IPS-NIHi7 (cell line): ENCODE measurements around the gene ZNF8.
"Not testable (repeated sequence)": the region's sequence is repeated elsewhere in the genome, so short reads cannot be mapped to it uniquely, and the experiment has no call there.

Source experiments
- DNase-seq: peaks from one replicate; pipeline ENCODE4 v3.0.0; 2012; ENCODE audit warnings: mixed read lengths; ENCODE audit errors: extremely low spot score

The ZNF8 gene

DNA sequence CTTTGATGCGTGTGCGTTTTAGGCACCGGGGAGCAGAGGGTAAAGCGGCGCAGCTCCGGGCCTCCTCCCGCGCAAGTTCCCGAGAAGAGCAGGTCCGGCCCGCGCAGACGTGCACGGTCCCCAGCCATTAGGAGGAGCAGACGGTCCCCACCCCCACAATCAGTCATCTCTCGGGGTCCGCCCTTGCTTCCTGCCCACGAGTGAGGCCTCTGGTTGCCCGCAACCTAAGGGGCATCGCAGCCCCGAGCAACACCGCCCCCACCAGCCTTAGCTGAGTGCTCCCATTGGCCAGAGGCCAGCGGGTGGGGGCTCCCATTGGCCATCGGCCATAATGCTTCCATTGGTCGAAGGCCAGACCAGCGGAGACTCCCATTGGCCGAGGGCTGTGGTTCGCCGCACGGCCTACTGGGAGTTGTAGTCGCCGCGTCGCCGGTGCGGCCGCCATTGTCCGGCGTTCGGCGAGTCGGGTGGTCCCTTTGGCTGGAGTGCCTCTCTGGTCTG lies at the start of gene ZNF8:
Gene ZNF8 (plus strand): TSS at position 415 of the 501 bp plus-strand sequence. CDS start 127 bp downstream, outside the sequence.
- peak; percentile 100 for DNase-seq

DNA sequence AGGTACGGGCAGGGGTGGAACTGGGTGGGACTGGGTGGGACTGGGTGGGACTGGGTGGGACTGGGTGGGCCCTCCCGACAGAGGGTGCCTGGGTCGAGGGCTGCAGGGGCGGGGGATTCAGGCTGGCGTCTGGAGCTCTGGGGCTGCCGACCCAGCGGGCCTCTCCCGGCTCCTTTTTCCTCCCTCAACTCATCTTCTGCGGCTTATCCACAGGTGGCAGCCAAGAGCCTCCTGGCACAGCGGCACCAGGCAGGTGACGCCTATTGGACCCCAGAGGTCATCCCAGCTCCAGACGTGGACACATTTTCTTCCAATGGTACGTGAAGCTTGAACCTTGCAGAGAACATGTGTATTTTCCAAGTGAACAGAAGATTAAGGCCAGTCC lies 49.5 kb upstream of the ZNF8 start:
- peak; percentile 83 for DNase-seq

DNA sequence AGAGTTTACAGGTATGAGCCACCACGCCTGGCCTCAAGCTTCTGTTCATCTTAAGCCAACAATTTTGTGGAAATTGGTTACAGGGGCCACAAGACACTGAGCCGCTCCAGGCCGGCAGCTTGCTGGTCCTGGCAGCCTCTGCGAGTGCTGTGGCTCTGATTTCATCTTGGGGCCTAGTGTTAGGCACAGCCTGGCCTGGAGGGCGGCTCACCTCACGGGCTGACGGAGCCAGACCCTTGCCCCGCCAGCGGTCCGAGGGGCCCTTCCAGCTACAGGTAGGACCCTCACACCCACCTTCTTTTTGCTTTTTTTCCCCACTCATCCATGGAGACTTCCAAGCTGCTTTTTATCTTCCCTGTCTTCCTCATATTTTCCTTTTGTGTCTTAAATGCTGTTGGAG lies 41.4 kb upstream of the ZNF8 start:
- no peak for DNase-seq

DNA sequence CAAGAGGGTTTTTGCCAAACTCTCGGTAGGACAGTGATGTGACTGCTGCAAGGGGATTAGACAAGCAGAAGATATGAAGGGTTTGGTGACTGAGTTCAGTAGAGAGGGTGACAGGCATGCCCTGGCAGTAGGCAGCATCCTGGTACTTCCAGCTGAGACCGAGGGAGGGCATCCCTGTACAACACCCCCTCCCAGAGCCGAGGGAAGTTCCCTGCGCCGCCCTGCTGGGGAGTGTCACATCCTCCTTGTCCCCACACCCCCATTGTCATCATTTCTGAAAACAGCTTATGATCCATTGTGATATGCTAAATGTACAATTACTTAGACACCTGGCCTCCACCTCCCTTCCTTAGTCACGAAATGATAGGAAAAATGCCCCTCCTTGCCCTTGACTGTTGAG lies 35.4 kb upstream of the ZNF8 start:
- DNase-seq = no peak

DNA sequence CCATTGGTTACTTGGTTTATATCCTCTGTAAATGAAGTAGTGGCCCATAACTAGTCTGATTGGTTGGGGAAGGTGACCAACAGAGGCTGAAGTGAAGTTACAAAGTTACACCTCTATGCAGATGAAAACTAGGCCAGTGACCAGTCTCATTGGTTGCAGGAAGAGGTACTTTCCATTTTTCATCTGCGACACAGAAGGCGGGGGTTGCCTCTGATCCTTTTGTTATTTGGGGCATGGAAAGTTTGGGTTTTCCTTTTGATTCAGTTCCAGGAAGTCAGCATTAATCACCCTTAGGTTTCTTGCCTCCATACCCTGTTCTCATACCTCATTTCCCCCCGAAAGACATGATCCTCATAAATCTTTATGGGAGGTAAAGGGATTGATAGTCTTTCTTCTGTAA lies 29.9 kb upstream of the ZNF8 start:
- no peak for DNase-seq

DNA sequence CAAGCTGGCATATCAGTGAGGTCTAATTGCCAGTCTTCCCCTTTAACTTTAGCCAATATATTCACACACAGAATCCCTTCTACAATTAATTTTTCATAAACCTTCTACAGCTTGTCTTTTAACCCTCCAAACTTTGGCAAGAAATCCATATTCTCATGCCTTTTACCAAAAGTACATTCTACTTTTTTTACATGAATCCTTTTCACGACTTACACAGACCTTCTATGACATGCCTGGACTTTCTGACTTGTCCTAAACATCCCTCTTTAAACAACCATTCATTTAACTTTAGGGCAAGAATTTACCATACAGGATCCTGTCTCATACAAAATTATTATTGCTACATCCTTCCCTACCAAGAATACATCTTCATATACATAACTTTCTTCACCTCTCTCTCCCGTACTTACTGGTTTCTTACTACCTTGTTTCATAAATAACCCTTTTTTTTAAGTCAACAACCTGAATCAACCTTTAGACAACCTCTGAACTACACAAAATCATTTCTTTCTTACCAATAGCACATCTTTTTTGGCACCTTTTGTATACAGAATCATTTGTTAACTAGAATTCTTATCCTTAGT lies 26.6 kb upstream of the ZNF8 start:
- DNase-seq = no peak

DNA sequence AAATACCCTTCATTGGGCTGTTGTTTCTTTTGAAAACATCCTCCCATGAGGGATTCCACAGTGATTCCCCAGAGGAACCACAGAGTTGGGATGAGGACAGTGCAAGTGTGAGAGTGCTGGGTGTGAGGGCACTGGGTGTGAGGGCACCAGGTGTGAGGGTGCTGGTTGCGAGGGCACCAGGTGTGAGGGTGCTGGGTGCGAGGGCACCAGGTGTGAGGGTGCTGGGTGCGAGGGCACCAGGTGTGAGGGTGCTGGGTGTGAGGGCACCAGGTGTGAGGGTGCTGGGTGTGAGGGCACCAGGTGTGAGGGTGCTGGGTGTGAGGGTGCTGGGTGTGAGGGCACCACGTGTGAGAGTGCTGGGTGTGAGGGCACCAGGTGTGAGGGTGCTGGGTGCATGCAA lies 20.5 kb upstream of the ZNF8 start:
- DNase-seq = not testable (repeated sequence)

DNA sequence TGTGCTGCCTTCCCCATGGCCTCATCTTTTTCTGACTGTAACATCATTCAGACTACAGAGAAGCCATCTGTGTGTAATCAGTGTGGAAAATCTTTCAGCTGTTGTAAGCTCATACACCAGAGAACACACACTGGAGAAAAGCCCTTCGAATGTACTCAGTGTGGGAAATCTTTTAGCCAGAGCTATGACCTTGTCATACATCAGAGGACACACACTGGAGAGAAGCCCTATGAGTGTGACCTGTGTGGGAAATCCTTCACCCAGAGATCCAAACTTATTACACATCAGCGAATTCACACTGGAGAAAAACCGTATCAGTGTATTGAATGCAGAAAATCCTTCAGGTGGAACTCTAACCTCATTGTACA lies 17.2 kb upstream of the ZNF8 start:
- no peak for DNase-seq

DNA sequence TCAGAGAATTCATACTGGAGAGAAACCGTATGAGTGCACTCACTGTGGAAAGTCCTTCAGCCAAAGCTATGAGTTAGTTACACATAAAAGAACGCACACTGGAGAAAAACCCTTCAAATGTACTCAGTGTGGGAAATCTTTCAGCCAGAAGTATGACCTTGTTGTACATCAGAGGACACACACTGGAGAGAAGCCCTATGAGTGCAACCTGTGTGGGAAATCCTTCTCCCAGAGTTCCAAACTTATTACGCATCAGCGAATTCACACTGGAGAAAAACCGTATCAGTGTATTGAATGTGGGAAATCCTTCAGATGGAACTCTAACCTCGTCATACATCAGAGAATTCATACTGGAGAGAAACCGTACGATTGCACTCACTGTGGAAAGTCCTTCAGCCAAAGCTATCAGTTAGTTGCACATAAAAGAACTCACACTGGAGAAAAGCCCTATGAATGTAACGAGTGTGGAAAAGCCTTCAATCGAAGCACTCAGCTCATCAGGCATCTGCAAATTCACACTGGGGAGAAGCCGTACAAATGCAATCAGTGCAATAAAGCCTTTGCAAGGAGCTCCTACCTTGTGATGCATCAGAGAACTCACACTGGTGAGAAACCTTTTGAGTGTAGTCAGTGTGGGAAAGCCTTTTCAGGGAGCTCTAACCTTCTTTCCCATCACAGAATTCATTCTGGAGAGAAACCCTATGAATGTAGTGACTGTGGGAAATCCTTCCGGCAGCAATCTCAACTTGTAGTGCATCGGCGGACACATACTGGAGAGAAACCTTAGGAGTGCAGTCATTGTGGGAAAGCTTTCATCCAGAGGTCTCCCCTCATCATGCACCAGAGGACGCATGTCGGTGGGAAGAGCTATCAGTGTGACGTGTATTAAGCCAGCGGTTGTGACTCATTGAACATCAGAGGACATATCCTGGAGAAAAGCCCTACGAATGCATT lies 16.5 kb upstream of the ZNF8 start:
- no peak for DNase-seq

DNA sequence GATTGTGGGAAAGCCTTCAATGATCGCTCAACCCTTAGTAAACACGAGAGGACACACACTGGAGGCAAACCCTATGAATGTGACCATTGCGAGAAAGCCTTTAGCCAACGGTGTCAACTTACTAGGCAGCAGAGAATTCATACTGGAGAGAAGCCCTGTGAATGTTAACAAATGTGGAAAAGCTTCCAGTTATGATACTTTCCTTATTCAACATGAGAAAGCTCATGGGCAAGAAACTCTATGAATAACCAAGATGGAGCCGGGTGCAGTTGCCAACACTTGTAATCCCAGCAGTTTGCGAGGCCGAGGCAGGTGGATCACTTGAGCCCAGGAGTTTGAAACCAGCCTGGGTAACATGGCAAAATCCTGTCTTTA lies 15.8 kb upstream of the ZNF8 start:
- no peak for DNase-seq

DNA sequence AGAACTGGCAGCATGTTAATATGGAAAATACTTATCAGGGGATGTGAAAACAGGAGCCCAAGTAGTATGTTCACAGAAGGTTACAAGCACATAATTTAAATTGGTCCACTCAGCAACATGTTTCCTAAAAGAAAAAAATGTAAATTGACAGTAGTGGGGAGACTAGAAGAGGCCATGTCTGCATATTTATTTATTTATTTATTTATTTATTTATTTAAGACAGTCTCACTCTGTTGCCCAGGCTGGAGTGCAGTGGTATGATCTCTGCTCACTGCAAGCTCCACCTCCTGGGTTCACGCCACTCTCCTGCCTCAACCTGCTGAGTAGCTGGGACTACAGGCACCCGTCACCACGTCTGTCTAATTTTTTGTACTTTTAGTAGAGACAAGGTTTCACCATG lies 13.7 kb upstream of the ZNF8 start:
- no peak for DNase-seq

DNA sequence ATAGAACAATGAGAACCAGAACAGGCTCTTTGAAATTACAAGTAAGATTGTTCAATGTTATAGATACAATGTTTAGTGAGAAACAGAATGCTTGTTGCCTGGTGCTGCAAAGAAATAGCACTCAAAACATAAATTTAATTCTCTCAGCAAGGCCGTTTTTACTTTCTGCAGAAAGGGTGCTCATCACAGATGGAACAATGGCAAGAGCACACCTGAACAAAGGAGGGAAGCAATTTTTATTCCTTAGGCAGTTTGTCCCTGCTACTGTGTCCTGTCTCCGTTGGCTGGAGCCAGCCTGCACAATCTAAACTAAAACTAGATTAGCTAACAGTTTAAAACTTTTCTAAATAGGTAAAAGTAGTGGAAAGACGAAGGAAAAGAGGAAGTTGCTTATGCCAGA lies 10.4 kb upstream of the ZNF8 start:
- no peak for DNase-seq

DNA sequence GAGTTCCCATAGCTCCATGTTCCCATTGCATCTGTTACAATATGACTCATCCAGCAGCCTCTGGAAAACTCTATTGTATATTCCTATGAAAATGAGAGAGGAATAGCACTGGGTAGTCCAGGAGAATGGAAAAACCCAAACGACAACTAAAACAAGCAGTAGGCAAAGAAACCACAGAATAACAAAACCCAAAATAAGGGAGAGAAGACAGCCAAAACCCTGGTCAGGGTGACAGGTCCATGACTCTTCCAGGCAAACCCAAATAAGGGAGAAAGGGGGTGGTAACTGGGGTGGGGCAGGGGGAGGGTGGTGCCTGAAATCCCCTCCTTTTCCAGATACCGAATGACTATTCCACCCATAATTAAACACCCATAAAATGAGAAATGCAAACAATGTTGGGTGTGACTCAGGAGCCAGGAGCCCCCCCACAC lies 4.0 kb upstream of the ZNF8 start:
- no peak for DNase-seq

DNA sequence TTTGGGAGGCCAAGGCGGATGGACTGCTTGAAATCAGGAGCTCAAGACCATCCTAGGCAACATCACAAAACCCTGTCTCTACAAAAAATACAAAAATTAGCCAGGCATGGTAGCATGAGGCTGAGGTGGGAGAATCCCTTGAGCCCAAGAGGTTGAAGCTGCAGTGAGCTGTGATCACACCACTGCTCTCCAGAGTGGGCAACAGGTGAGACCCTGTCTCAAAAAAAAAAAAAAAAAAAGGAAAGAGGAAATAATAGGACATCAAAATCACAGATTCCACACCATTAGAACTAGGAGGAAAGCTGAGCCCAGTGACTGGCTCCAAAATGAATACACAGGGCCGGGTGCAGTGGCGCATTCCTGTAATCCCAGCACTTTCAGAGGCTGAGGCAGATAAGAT lies 3.2 kb upstream of the ZNF8 start:
- DNase-seq = no peak

DNA sequence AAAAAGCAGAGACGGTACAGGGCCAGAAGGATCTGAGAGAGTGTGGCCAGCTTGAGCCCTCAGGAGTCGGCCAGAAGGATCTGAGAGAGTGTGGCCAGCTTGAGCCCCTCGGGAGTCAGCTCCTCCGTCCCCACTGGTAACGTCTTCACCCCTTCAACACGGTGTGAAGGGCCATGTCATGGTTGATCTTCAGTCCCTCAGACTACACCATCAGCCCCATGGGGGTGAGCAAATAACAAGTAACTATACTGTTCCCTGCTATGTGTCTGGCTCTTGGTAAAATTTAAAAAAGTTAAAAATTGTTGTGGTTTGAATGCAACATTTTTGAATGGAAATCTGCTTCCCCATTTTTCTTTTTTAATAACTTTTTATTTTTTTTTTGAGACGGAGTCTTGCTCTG lies 1.6 kb upstream of the ZNF8 start:
- no peak for DNase-seq

DNA sequence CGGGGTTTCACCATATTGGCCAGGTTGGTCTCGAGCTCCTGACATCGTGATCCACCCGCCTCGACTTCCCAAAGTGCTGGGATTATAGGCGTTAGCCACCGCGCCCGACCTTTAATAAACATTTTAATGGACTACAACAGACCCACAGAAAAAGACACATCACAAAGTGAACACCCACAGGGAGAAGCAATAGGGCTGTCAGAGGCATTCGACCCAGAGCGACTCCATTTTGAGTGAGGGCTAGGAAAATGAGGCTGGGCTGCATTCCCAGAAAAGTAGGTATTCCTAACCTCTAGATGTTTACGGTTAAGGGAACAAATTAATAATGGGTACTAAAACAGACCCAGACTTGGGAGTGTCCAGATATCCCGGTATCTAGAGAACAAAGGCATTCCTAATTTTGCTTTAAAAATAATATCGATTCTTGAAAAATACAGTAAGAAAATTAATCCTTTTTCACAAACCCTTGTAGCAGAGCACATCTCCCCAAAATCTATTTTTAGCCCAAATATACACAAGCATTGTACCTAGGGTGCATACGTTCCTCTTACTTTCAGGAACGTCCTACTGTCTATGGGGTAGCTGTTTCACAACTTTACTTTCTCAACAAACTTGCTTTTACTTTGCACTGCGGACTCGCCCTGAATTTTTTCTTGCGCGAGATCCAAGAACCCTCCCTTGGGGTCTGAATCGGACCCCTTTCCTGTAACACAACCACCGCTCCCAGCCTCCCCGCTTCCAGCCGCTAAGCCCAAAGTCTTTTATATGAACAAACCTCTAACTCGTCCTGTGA lies 811 bp upstream of the ZNF8 start:
- no peak for DNase-seq

DNA sequence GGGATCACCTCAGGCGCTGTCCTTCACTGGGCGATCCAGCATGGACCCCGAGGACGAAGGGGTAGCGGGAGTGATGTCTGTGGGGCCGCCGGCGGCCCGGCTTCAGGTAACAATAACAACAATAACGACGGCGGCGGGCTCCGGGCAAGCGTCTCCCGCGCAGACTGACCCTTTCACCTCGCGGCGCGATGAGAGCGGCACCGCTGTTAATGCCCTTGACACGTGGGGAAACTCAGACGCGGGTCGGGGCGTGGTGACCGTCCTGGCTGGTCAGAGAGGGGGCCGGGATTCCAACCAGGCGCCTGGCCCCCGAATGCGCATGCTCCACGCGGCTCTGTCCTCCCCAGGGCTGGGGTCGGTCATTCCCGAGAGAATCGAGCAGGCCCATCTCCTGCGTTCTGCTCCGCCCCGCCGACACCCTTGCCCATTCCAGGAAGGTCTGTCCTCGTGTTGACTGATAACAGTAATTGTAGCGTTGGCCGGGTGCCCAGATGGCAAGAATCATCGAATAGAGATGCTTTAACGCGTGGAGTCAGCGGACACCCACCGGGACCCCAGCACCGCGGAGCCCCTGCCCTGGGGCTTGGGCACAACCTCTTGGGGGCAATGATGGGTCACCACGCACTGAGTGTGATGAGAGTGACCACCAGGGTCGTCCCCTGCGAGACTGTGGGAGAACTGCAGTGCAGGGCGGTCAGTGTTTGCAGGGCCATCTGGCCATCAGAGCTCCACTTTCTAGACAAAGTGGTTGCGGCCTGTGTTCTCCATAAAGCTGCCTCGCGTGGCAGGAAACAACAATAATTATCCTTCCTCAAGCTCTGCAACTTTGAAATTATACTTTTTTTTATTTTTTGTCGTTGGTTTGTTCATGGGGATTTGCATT lies 528 bp downstream of the ZNF8 start:
- DNase-seq = peak; percentile 93

DNA sequence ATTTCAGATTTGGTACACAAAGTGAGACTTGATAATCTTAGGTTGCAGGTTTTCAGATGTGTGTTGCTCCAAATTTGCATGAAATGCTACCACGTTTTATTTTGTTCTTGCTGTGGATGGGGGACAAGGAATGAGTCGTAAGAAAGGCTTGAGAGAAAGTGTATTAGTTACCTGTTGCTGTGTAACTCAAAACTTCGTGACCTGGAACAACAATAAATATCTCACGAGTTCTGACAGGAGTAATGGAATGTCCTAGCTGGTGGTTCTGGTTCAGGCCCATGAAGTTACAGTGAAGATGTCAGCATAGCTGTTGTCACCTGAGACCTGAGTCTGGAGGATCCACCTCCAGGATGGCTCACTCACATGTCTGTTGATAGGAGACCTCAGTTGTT lies 1.2 kb downstream of the ZNF8 start:
- DNase-seq = no peak

DNA sequence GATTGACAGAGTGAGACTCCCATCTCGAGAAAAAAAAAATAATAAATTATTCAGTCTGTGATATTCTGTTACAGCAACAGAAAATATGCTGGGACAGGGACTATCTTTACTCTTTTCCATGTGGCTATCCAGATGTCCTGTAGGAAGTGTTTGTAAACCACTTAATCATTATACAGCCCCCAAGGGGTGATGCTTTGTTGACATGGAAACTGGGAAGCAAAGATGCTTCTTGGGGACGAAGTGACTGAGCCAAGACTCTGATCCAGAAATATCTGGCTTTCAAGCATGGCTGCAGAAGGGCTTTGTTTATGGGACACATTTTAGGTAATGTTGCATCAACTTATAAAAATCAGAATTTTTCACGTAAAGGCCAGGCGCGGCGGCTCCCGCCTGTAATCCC lies 5.4 kb downstream of the ZNF8 start:
- DNase-seq = no peak

DNA sequence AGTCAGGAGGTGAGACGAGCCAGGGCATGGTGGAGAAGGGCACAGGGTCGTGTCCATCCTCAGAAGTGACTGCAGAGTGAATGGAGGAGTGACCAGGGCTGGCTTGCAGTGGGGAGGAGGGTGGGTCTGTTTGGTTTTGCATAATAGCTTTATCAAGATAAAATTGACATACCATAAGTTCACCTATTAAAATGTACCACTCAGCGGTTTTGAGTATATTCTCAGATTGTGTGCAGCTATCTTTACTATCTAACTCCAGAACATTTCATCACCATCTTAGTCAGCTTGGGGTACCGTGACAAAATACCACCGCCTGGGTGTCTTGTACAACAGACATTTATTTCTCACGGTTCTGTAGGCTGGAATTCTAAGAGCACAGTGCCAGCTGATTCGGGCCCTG lies 13.2 kb downstream of the ZNF8 start:
- no peak for DNase-seq

DNA sequence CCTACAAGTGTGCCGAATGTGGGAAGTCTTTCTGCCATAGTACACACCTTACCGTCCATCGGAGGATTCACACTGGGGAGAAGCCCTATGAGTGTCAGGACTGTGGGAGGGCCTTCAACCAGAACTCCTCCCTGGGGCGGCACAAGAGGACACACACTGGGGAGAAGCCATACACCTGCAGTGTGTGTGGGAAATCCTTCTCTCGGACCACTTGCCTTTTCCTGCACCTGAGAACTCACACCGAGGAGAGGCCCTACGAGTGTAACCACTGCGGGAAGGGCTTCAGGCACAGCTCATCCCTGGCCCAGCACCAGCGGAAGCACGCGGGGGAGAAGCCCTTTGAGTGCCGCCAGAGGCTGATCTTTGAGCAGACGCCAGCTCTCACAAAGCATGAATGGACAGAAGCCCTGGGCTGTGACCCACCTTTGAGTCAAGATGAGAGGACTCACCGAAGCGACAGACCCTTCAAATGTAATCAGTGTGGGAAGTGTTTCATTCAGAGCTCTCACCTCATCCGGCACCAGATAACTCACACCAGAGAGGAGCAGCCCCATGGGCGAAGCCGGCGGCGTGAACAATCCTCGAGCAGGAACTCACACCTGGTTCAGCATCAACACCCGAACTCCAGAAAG lies 16.1 kb downstream of the ZNF8 start:
- DNase-seq = no peak
